ENCODE measurements around the gene KLF7.

Gene KLF7

GRCh38 chr2:207166349-207167098, 776 bp upstream of the KLF7 start:
- DNase-seq, result peak; percentile 82

- peak; percentile 98 for DNase-seq
These were observed 246 bp upstream of the KLF7 start for GRCh38 chr2:207166039-207166348.

- peak; percentile 76 for DNase-seq
These were observed 1.5 kb downstream of the KLF7 start for GRCh38 chr2:207164006-207164831.

- no peak for DNase-seq
These were observed 2.1 kb downstream of the KLF7 start for GRCh38 chr2:207163756-207164005.

- peak; percentile 47 for DNase-seq
These were observed 2.5 kb downstream of the KLF7 start for GRCh38 chr2:207163053-207163755.

GRCh38 chr2:207162316-207162715, 3.4 kb downstream of the KLF7 start:
- no peak for DNase-seq

GRCh38 chr2:207161247-207162123, 4.3 kb downstream of the KLF7 start:
- no peak for DNase-seq

- no peak for DNase-seq
These were observed 5.6 kb downstream of the KLF7 start for GRCh38 chr2:207160115-207160514.

- no peak for DNase-seq
These were observed 6.7 kb downstream of the KLF7 start for GRCh38 chr2:207159002-207159401.

- DNase-seq, result no peak
These were observed 8.0 kb downstream of the KLF7 start for GRCh38 chr2:207157731-207158130.

GRCh38 chr2:207157162-207157481, 8.6 kb downstream of the KLF7 start:
- no peak for DNase-seq

- DNase-seq, result no peak
These were observed 9.1 kb downstream of the KLF7 start for GRCh38 chr2:207156451-207157161.

GRCh38 chr2:207155516-207156444, 10.0 kb downstream of the KLF7 start:
- peak; percentile 54 for DNase-seq

GRCh38 chr2:207154556-207155510, 10.9 kb downstream of the KLF7 start:
- DNase-seq, result no peak

- DNase-seq, result no peak
These were observed 12.3 kb downstream of the KLF7 start for GRCh38 chr2:207153266-207153975.

- no peak for DNase-seq
These were observed 14.7 kb downstream of the KLF7 start for GRCh38 chr2:207151048-207151447.

GRCh38 chr2:207150284-207150683, 15.5 kb downstream of the KLF7 start:
- no peak for DNase-seq

- no peak for DNase-seq
These were observed 16.2 kb downstream of the KLF7 start for GRCh38 chr2:207149249-207150213.

All from DMS79 treated with DMSO at 0.1 percent for 48 hours (cell line).